Thyroid gland (tissue), 4 donors: ENCODE measurements around the gene CACNA1I.

Experiments used
- CTCF ChIP-seq, 6 experiments: fragments of 200-600 bp in 3 of 6; fragments of 450-650 bp in 3 of 6; sonication (generic) in 3 of 6; IDR thresholded peaks; one replicate each; pipeline ENCODE4 v1.5.1; 2016 to 2019; ENCODE audit warnings: antibody characterized with exemption in 6 of 6, mild to moderate bottlenecking in 2 of 6, inconsistent platforms in 1 of 6, moderate library complexity in 1 of 6
- POLR2A ChIP-seq, 2 donors: fragments of 450-650 bp; IDR thresholded peaks; one replicate each; pipeline ENCODE4 v1.6.1; 2017; ENCODE audit warnings: antibody characterized with exemption in 2 of 2, mild to moderate bottlenecking in 2 of 2, moderate library complexity in 1 of 2

GRCh38 chr22:39643311-39644083 is 72.9 kb downstream of the CACNA1I start:
- no peak for TF ChIP-seq POLR2A (IDR thresholded peaks at IDR 0.05)
- TF ChIP-seq CTCF (IDR thresholded peaks at IDR 0.05): no peak
